HG03095 (cell line): ENCODE results near the gene MS4A8.
"Not testable (repeated sequence)": the region's sequence is repeated elsewhere in the genome, so short reads cannot be mapped to it uniquely, and the experiment has no call there.

Source experiments
- ATAC-seq: cut with Tn5 transposase; IDR thresholded peaks from one replicate; pipeline ENCODE4 v1.9.1; 2021; ENCODE audit warnings: moderate library complexity; ENCODE audit not compliant: unreplicated experiment

The MS4A8 gene

GRCh38 chr11:60699284-60699691 is at the start of gene MS4A8:
Gene MS4A8, plus strand, starts transcription at chr11:60699612. Its CDS starts 1,249 bp downstream, at chr11:60700861.
- ATAC-seq = no peak

- no peak for ATAC-seq
Observed at GRCh38 chr11:60657888-60658287, 41.5 kb upstream of the MS4A8 start.

- no peak for ATAC-seq
Observed at GRCh38 chr11:60658409-60658808, 41.0 kb upstream of the MS4A8 start.

GRCh38 chr11:60672255-60672654 is 27.2 kb upstream of the MS4A8 start:
- no peak for ATAC-seq

GRCh38 chr11:60678231-60678630 is 21.2 kb upstream of the MS4A8 start:
- not testable (repeated sequence) for ATAC-seq

- no peak for ATAC-seq
Observed at GRCh38 chr11:60679879-60680278, 19.5 kb upstream of the MS4A8 start.

- no peak for ATAC-seq
Observed at GRCh38 chr11:60680455-60681119, 18.8 kb upstream of the MS4A8 start.

GRCh38 chr11:60684541-60684848 is 14.9 kb upstream of the MS4A8 start:
- ATAC-seq = not testable (repeated sequence)

GRCh38 chr11:60691661-60692060 is 7.8 kb upstream of the MS4A8 start:
- no peak for ATAC-seq

- ATAC-seq = no peak
Observed at GRCh38 chr11:60699936-60700335, 524 bp downstream of the MS4A8 start.

GRCh38 chr11:60700689-60701468 is 1.5 kb downstream of the MS4A8 start:
- ATAC-seq = no peak

GRCh38 chr11:60701469-60701818 is 2.0 kb downstream of the MS4A8 start:
- no peak for ATAC-seq

- ATAC-seq = no peak
Observed at GRCh38 chr11:60703374-60703773, 4.0 kb downstream of the MS4A8 start.

- no peak for ATAC-seq
Observed at GRCh38 chr11:60705895-60706294, 6.5 kb downstream of the MS4A8 start.

- ATAC-seq = no peak
Observed at GRCh38 chr11:60706931-60707330, 7.5 kb downstream of the MS4A8 start.

GRCh38 chr11:60710482-60710881 is 11.1 kb downstream of the MS4A8 start:
- no peak for ATAC-seq

GRCh38 chr11:60711276-60711675 is 11.9 kb downstream of the MS4A8 start:
- ATAC-seq = no peak

GRCh38 chr11:60713423-60713822 is 14.0 kb downstream of the MS4A8 start:
- ATAC-seq = not testable (repeated sequence)

GRCh38 chr11:60717956-60718355 is 18.5 kb downstream of the MS4A8 start:
- no peak for ATAC-seq

GRCh38 chr11:60718524-60719316 is 19.3 kb downstream of the MS4A8 start:
- ATAC-seq = no peak

- ATAC-seq = no peak
Observed at GRCh38 chr11:60719391-60719790, 20.0 kb downstream of the MS4A8 start.

GRCh38 chr11:60720460-60720859 is 21.0 kb downstream of the MS4A8 start:
- no peak for ATAC-seq
